ENCODE results near the gene RNF225.
"Not testable (repeated sequence)": the region's sequence is repeated elsewhere in the genome, so short reads cannot be mapped to it uniquely, and the experiment has no call there.

RNF225 gene

GRCh38 chr19:58395220-58395978 is at the start of gene RNF225:
Gene RNF225, plus strand, starts transcription at chr19:58395656. Its CDS starts 434 bp downstream, at chr19:58396090.
- no peak for DNase-seq (ENCODE audit: low spot score)

GRCh38 chr19:58346961-58347929 is 48.2 kb upstream of the RNF225 start:
- DNase-seq (ENCODE audit: low spot score), result peak; percentile 79

- not testable (repeated sequence) for DNase-seq (ENCODE audit: low spot score)
Measured at GRCh38 chr19:58348080-58348479, 47.4 kb upstream of the RNF225 start.

GRCh38 chr19:58349590-58349989 is 45.9 kb upstream of the RNF225 start:
- DNase-seq (ENCODE audit: low spot score), result no peak

GRCh38 chr19:58350001-58350861 is 45.2 kb upstream of the RNF225 start:
- no peak for DNase-seq (ENCODE audit: low spot score)

GRCh38 chr19:58350871-58351557 is 44.4 kb upstream of the RNF225 start:
- no peak for DNase-seq (ENCODE audit: low spot score)

- DNase-seq (ENCODE audit: low spot score), result no peak
Measured at GRCh38 chr19:58351558-58351878, 43.9 kb upstream of the RNF225 start.

GRCh38 chr19:58351990-58352755 is 43.3 kb upstream of the RNF225 start:
- no peak for DNase-seq (ENCODE audit: low spot score)

- no peak for DNase-seq (ENCODE audit: low spot score)
Measured at GRCh38 chr19:58352760-58353671, 42.4 kb upstream of the RNF225 start, which contains the start of gene A1BG. Gene A1BG, minus strand, starts transcription at chr19:58353492. Its CDS starts 55 bp downstream, at chr19:58353437.

GRCh38 chr19:58353717-58354477 is 41.6 kb upstream of the RNF225 start:
- no peak for DNase-seq (ENCODE audit: low spot score)

GRCh38 chr19:58354478-58355030 is 40.9 kb upstream of the RNF225 start:
- DNase-seq (ENCODE audit: low spot score), result no peak

GRCh38 chr19:58355215-58355796 is 40.1 kb upstream of the RNF225 start:
- peak; percentile 34 for DNase-seq (ENCODE audit: low spot score)

GRCh38 chr19:58355908-58356765 is 39.3 kb upstream of the RNF225 start:
- DNase-seq (ENCODE audit: low spot score), result no peak

- DNase-seq (ENCODE audit: low spot score), result no peak
Measured at GRCh38 chr19:58356766-58357480, 38.5 kb upstream of the RNF225 start.

- no peak for DNase-seq (ENCODE audit: low spot score)
Measured at GRCh38 chr19:58357481-58358145, 37.8 kb upstream of the RNF225 start.

GRCh38 chr19:58361900-58362271 is 33.6 kb upstream of the RNF225 start:
- DNase-seq (ENCODE audit: low spot score), result no peak

Data from putamen (tissue), 1 donor.